GM18861 (cell line): ENCODE measurements around the gene CPLX3.

Source experiments
- ATAC-seq: cut with Tn5 transposase; IDR thresholded peaks from one replicate; pipeline ENCODE4 v1.9.1; 2021; ENCODE audit not compliant: unreplicated experiment

The CPLX3 gene

GRCh38 chr15:74843891-74844299, 17.5 kb downstream of the CPLX3 start:
- no peak for ATAC-seq

DNA sequence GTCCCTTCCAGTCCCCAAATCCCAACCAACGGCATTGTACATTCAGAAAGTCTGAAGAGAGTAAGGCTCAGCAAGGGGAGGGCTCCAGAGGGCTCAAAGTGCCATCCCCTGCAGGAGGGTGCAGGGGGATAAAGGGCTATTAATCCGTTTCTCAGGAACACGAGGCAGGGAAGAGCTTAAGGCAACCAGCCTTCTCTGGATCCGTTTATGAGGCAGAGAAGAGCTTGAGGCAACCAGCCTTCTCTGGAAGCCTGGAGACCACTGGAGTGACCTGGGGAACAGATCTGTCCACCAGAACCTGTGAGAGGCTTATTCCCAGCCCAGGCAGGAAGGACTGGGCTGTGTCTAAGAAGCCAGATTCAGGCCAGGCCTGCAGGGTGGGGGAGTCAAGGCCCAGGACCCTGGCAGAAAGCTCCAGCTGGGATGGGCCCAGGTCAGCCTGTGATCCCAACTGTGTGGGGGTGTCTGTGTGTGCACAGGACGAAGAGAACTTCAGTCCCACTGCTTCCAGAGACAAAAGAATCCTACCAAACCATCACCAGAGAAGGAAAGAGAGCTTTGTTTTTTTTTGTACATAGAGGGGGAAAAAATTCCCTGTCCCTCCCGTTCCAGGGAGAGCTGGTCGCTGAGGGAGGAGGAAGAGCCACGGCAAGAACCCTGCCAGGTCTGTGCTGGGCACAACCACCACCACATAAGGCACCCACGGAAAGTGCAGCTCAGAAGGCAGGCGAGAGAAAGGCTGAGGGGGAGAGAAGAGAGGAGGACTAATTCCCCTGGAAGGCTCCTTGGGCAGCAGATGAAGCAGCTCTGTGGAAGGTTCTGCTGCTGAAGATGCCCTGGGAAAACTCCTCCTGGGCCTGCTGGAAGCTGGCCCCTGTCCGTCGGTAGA, 18.1 kb downstream of the CPLX3 start:
- no peak for ATAC-seq

DNA sequence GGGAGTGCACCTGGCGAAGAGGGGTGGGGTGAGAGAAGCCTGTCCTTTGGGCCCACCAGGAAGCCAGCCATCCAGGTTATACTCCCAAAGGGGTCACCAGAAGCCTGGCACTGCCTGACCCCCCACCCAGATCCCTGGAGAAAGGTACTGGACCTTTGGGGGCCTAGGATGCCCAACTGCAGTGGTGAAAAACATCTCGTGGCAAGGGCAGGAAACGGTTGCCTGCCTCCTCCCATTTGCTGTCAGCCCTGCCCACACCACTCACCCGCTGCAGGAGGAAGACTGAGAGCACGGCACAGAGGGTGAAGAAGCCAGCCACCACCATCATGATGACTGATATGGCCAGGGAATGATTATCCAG, 18.8 kb downstream of the CPLX3 start:
- ATAC-seq, result no peak

DNA sequence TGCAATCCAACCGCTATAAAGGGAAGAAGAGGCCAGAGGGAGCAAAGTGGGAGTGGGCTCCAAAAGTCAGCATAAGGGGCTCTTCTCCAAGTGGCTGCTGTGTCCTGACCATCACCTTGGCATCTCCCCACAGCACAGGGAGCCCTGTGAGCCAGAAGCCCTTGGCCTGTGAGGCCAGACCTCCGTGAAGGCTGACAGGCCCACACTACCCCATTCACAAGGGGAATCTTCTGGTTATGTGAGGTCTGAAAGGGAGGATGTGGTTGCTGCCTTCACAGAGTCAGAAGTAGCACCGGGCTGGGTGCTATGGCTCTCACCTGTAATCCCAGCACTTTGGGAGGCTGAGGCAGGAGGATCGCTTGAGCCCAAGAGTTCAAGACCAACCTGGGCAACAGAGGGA, 19.2 kb downstream of the CPLX3 start:
- no peak for ATAC-seq

DNA sequence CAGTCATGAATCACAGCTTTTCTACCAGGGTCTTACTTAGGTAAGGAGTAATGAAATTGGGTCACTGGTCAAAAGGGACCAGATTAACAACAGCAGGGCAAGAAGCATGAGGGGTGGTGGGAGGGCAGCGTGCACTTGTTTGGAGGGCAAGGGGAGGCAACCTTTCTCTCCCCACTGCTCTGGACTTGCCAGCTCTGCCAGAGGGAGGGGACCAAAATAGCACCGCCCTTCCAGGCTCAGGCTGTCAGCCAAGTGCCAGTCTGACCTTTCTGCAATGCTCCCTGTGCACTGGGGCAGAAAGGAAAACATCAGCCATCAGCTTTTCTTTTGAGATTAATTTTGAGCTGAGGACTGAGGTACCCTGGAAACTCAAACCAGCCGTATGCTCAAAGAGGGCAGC, 21.0 kb downstream of the CPLX3 start:
- no peak for ATAC-seq

DNA sequence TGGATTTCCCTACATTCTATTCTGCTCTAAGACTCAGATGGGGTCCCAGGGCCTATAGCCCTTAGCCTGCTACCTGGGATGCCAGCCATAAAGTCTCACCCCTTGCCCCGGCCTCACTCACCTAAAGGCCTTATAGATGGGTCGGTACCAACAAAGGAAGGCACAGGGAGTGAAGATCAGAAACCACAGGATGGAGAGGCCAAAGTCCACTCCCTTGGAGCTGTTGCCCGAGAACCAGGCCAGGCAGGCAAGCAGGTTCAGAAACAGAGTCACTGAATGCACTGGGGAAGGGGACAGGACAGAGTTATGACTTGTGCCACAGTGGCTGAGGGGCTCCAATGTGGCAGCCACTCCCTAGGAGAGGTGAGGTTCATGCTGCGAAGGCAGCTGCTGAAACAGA, 24.0 kb downstream of the CPLX3 start:
- no peak for ATAC-seq

DNA sequence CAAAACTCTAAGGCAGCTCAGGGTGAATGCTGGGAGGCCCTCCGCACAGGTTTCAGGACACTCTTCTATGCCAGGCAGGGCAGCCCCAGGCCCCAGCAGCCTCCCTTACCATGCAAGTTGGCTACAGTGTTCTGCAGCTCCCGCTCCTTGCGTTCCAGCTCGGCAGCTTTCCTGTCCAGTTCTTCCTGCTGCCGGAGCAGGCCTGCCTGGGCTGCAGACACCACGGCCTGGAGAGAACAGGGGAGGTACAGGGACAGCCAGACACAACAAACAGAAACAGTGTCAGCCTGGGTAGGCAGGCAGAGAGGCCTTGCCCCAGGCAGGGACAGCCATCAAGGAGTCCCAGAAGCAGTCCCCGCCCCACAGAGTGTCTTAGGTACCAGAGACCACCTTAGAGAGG, 25.5 kb downstream of the CPLX3 start:
- ATAC-seq, result no peak

DNA sequence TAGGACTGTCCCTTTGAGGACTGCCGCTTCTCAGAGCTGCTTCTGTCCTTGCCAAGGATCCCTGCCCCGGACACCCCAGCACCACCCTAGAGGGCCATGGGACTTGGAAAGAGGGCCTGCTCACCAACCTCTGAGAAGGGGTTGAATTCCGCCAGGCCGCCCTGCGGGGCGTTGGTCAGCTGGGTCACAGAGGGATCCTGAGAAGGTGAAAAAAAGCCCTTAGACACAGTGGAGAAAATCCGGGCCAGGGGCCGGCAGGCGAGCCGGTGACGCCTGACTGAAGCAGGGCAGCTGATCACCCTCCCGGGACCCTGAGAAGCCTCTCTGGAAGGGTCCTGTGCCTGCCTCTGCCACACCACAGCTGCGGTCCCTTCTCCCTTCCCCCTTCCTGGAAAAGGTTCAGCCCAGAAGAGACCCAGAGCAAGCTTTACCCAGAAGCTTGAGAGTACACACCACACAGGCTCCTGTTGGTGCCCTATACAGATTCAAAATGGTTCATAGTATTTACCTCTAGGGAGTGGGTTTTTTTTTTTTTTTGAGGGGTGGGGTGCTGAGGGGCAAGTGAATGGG, 28.1 kb downstream of the CPLX3 start:
- ATAC-seq, result no peak

- no peak for ATAC-seq
Measured at GRCh38 chr15:74855857-74856256, 29.4 kb downstream of the CPLX3 start.

DNA sequence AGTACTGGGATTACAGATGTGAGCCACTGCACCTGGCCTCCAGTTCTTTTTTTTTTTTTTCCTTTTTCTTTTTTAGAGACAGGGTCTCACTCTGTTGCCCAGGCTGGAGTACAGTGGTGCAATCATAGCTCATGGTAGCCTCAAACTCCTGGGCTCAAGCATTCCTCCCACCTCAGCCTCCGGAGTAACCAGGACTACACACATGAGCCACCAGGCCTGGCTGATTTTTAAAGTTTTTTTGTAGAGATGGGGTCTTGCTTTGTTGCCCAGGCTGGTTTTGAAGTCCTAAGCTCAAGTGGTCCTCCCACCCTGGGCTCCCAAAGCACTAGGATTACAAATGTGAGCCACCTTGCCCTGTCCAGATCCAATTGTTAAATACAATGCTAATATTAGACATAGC, 30.1 kb downstream of the CPLX3 start:
- ATAC-seq, result no peak

- peak; percentile 83 for ATAC-seq
Measured at GRCh38 chr15:74857082-74857655, 30.7 kb downstream of the CPLX3 start.

DNA sequence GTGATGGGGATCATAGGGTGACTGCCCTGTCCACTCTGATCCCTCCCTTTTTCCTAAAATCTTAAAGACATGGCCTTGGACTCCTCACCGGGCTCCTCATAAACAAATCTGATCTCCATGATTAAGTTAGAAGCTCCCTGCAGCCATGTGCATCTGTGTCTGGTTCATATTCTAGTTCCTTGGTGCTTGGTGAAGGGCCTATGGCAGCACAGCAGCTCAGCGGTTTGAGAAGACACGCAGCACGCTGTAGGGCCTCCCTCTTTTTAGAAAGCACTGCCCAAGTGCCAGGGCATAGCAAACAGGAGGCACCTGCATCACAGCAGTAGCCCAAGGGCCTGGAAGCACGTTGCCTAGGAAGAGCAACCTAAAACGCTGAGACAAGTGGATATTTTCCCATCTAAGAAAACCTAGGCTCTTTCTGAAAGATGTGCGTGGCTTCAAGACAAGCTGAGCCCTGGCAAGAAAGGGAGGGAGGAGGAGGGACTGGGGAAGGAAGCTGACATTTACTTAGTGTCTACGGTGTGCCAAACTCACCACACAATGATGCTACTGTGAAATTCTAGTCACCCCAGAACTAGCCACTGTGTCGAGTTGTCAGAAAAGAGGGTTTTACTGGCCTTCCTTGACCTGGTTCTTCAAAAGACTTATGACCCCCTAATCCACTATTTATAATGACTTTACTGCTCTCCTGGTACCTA, 31.4 kb downstream of the CPLX3 start:
- ATAC-seq, result no peak

GRCh38 chr15:74858369-74858740, 31.9 kb downstream of the CPLX3 start:
- ATAC-seq, result no peak

DNA sequence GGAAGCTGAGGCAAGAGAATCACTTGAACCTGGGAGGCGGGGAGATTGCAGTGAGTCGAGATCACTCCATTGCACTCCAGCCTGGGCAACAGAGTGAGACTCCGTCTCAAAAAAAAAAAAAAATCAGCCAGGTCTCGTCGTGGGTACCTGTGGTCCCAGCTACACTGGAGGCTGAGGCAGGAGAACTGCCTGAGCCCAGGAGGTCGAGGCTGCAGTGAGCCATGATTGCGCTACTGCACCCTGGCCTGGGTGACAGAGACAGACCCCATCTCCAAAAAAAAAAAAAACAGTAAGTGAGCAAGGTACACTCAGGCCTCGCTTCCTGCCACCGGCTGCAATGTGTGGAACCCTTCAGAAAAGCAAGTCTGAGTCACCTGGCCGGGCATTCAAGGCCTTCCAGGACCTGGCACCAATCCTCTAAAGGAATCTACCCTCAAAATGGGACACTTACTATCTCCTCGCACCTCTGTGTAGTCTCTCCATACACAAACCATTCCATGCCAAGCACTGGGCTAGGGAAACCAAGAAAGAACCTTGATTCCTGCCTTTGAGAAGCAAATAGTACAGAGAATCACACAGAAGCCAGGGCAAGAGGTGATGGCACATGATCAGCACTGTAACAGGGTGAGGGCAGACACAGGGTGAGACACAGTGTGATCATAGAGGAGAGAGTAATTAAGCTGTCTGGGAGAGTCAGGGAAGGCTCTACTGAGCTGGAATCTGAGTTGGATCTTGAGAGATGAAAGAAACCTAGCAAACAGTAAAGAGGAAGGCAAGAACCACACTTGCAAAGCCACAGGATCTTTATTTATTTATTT, 37.0 kb downstream of the CPLX3 start:
- ATAC-seq, result no peak

- no peak for ATAC-seq
Measured at GRCh38 chr15:74864296-74864695, 37.9 kb downstream of the CPLX3 start.

DNA sequence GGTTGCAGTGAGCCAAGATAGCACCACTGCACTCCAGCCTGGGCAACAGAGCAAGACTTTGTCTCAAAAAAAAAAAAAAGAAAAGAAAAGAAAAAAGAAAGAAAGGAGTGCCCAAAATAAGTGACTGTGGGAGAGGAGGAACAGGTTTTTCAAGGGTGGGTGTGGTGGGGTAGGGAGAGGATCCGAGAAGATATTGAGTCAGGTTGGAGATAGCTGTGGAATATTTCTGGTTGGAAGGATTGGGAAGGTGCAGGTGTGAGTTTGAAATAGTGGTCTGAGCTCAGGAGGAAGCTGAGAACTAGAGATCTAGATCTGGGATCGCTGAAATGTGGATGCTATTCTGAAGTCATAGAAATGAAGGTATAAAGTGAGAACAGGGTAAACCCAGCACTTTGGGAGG, 38.9 kb downstream of the CPLX3 start:
- ATAC-seq, result no peak

GRCh38 chr15:74866090-74866489, 39.7 kb downstream of the CPLX3 start:
- no peak for ATAC-seq

- no peak for ATAC-seq
Measured at GRCh38 chr15:74867466-74868038, 41.1 kb downstream of the CPLX3 start.

- ATAC-seq, result no peak
Measured at GRCh38 chr15:74868059-74868458, 41.6 kb downstream of the CPLX3 start.

DNA sequence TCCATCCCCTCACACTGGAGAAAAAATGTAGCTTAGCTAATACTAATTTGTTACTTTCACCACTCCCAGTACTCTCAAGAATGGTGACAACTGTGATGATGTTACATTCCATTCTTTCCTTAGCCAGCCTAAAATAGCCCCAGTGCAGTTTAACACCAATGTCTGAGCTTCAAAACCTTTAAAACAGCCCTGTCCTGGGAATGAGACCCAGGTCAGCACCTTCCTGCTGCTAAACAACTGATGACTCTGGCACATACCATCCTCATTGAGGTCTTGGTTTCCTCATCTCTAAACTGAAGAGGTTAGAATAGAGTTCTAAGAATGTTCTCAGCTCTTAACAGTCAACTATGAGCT, 42.9 kb downstream of the CPLX3 start:
- no peak for ATAC-seq
